Heart right ventricle (tissue), 16 donors: ENCODE data around the gene CEL. TPM values are rescaled to one million over a fixed set of nuclear protein-coding genes. Genes with fewer than 3 reads are reported as not detected.

Source experiments
- ATAC-seq, 8 donors: fragments of 200-7000 bp; cut with Tn5 transposase; one replicate each; pipeline ENCODE4 v1.9.1; 2020; ENCODE audit warnings: mild to moderate bottlenecking in 8 of 8, moderate library complexity in 8 of 8, moderate number of reproducible peaks in 1 of 8
- DNase-seq, 2 donors: peaks; one replicate each; pipeline ENCODE4 v3.0.0-alpha.2; 2020
- H3K27ac ChIP-seq, 10 donors: fragments of 200-600 bp; sonication (generic) in 2 of 10; one replicate each; pipeline versions ENCODE4 v1.5.0 to v1.8.0; 2020 to 2022; ENCODE audit warnings: mild to moderate bottlenecking in 3 of 10
- H3K27me3 ChIP-seq, 7 donors: fragments of 200-600 bp; one replicate each; pipeline ENCODE4 v1.8.0; 2021 to 2022; ENCODE audit warnings: mild to moderate bottlenecking in 2 of 7
- H3K36me3 ChIP-seq, 9 donors: fragments of 200-600 bp; sonication (generic) in 1 of 9; one replicate each; pipeline versions ENCODE4 v1.5.0 to v1.8.0; 2020 to 2022; ENCODE audit warnings: mild to moderate bottlenecking in 2 of 9
- H3K4me1 ChIP-seq, 9 donors: fragments of 200-600 bp; sonication (generic) in 1 of 9; one replicate each; pipeline versions ENCODE4 v1.5.0 to v1.8.0; 2020 to 2022; ENCODE audit warnings: mild to moderate bottlenecking in 4 of 9
- H3K4me3 ChIP-seq, 10 donors: fragments of 200-600 bp; sonication (generic) in 2 of 10; one replicate each; pipeline versions ENCODE4 v1.5.0 to v1.8.0; 2020 to 2022; ENCODE audit warnings: mild to moderate bottlenecking in 7 of 10, moderate library complexity in 2 of 10
- H3K9me3 ChIP-seq, 11 donors: fragments of 200-600 bp in 10 of 11; sonication (generic) in 2 of 11; one replicate each; pipeline versions ENCODE4 v1.5.0 to v1.8.0; 2013 to 2022; ENCODE audit warnings: mild to moderate bottlenecking in 2 of 11, control low read depth in 1 of 11, moderate library complexity in 1 of 11
- CTCF ChIP-seq, 9 donors: fragments of 200-600 bp; sonication (generic) in 2 of 9; IDR thresholded peaks; one replicate each; pipeline versions ENCODE4 v1.5.0 to v1.8.0; 2021 to 2022; ENCODE audit warnings: antibody characterized with exemption in 9 of 9, mild to moderate bottlenecking in 5 of 9, moderate library complexity in 1 of 9
- WGBS, 2 donors: extraction: QIAGEN DNeasy Blood & Tissue Kit; methylation state at CpG; one replicate each; pipeline ENCODE4 v1.1.7; 2013; ENCODE audit warnings: inconsistent platforms in 1 of 2; 5-methylcytosine and 5-hydroxymethylcytosine counted together
- intact Hi-C, 10 donors: fragments of 100-400 bp; cut with DNase I; formaldehyde crosslinking; loops; one replicate each; pipeline versions ENCODE4 v1.11.1 to v1.14.2; 2022
- polyA plus RNA-seq, 2 donors: library from polyadenylated mRNA; stranded (reverse); fragments of 200-250 nt; gene quantifications; one replicate each; pipeline ENCODE4 v1.2.3, GENCODE V29; 2013
- total RNA-seq, 10 donors: library from RNA; stranded (reverse); fragmentation: NEBNext Ultra II Directional in 3 of 10; extraction: Animal tissue kit (Norgen Biotek cat#: 25700) in 3 of 10; gene quantifications; one replicate each; pipeline versions ENCODE4 v1.2.1 to v1.2.4, GENCODE V29; 2021 to 2023
- donor health status: Arrhythmogenic right ventricular cardiomyopathy.
- donor health status: ischemic (EF 13 %, LVEDD 7.1; RV severe dilation, severe dysfunction).
- donor health status: healthy with polysubstance abuse.
- donor health status: DM: no; HTN: yes; CAD: no.
- donor health status: DM: no; HTN: no; CAD: no.
- donor health status: ischemic (EF 25% LVEDD 6.9; RV normal size, moderate dysfunction).
- donor health status: ischemic (EF 25% LVEDD 5.7; RV mildly dilated, moderate dysfunction).
- donor health status: healthy.
- donor health status: DM: yes; HTN: yes; CAD: no.
- donor health status: Ischemic cardiomyopathy.
- donor health status: ischemic (EF 35%, LVEDD 5.7; RV mildly dilated, moderate dysfunction).
- donor health status: nonischemic (EF 11% LVEDD 7.7; RV severe dilation, severe dysfunction).
- donor health status: DM: yes; HTN: yes; CAD: no.
- donor health status: PGD.
- donor health status: ischemic (EF 29% LVEDD 5.4; RV normal size, mild dysfunction).
- donor health status: nonischemic (EF 23%, LVEDD 6.1; RV moderate dilation, normal function).

CEL gene
- total and polyA plus RNA-seq, 12 donors = 1.5 to 10.1 (median 2.8) TPM

- no peak for ATAC-seq
- Histone ChIP-seq H3K36me3 (no peaks in the 10 kb centered on the region), H3K4me1 (peaks cover 3 to 27% (median 23%) of the 10 kb centered on the region in 9 donors), H3K4me3 (no peak overlapping the region), H3K27me3 (no peaks in the 10 kb centered on the region), H3K27ac (no peak overlapping the region), H3K9me3 (no peaks in the 10 kb centered on the region)
- no peak for DNase-seq
- intact Hi-C loops = no loop called here
- TF ChIP-seq CTCF (IDR thresholded peaks at IDR 0.05) = no peak
- WGBS, 2 donors = 85 to 89% methylated on average over 14 of the region's 14 CpGs
Measured at GRCh38 chr9:133063500-133064231, 1.9 kb downstream of the CEL start.

- peaks cover 3 to 23% (median 18%) of the 10 kb centered on the region in 9 donors for H3K4me1 ChIP-seq
- DNase-seq (no peak), ATAC-seq (no peak)
- WGBS, 2 donors = 96% methylated on average over 30 of the region's 30 CpGs
- TF ChIP-seq CTCF (IDR thresholded peaks at IDR 0.05) = no peak
- no peaks in the 10 kb centered on the region for H3K27me3 ChIP-seq
- intact Hi-C loops = no loop called here
- H3K36me3 ChIP-seq = no peaks in the 10 kb centered on the region
- H3K9me3 ChIP-seq = no peaks in the 10 kb centered on the region
- H3K4me3 ChIP-seq = no peak overlapping the region
- H3K27ac ChIP-seq = no peak overlapping the region
Measured at GRCh38 chr9:133064241-133065069, 2.7 kb downstream of the CEL start.

- 98% methylated on average over 17 of the region's 17 CpGs for WGBS, 2 donors
- TF ChIP-seq CTCF (IDR thresholded peaks at IDR 0.05) = no peak
- ATAC-seq = no peak
- Histone ChIP-seq H3K4me1 (peaks cover 3 to 17% (median 12%) of the 10 kb centered on the region in 9 donors), H3K36me3 (no peaks in the 10 kb centered on the region), H3K9me3 (no peaks in the 10 kb centered on the region), H3K4me3 (no peak overlapping the region), H3K27me3 (no peaks in the 10 kb centered on the region), H3K27ac (no peak overlapping the region)
- DNase-seq = no peak
- intact Hi-C loops = no loop called here
Measured at GRCh38 chr9:133065070-133065388, 3.2 kb downstream of the CEL start.

- Histone ChIP-seq H3K36me3 (no peaks in the 10 kb centered on the region), H3K4me3 (no peak overlapping the region), H3K27ac (no peak overlapping the region), H3K9me3 (no peaks in the 10 kb centered on the region), H3K4me1 (peaks cover 0 to 5% (median 2%) of the 10 kb centered on the region in 9 donors), H3K27me3 (no peaks in the 10 kb centered on the region)
- 93% methylated on average over 25 of the region's 25 CpGs for WGBS, 2 donors
- intact Hi-C loops = no loop called here
- TF ChIP-seq CTCF (IDR thresholded peaks at IDR 0.05) = no peak
- DNase-seq (no peak), ATAC-seq (no peak)
Measured at GRCh38 chr9:133066181-133066983, 4.6 kb downstream of the CEL start.
